ENCODE results near the gene TUBA8.
"Not testable (repeated sequence)": the region's sequence is repeated elsewhere in the genome, so short reads cannot be mapped to it uniquely, and the experiment has no call there.

TUBA8 gene

DNA sequence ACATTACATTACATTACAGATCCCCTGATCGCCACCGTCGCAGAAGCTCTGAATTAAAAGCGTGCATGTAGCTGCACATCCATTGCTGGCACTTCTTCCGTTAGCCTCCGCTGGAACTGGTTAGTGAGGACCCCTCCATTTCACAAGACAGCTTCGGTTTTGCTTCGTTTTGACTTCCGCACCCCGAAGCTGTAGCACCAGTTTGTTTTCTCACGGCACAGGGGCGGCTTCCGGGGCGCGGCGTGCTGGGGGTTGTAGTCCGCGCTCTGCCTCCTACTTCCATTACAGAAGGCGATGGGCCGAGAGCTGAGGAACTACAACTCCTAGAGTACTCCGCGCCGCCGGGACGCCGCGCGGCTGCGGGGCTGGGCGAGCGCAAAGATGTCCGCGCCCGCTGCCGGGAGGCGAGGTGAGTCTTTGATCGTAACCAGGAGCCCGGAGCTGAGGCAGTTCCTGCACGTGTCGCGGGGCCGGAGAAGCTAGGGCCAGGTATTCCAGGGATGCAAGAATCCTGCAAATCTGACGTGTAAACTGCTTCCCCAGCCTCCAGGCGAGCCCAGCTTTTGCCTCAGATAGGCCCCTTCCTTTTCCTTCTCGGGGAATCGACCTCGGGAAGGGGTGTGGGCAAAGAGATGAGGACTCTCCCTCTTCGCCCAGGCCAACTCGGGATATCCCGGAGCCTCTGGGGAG is 32.8 kb upstream of the TUBA8 start, which contains the start of gene PEX26:
TSS of gene PEX26 (plus strand) at position 352 of the 690 bp plus-strand sequence. CDS start 387 bp downstream, outside the sequence.
- peak; percentile 93 for DNase-seq

GRCh38 chr22:18078329-18079041 is 32.1 kb upstream of the TUBA8 start:
- DNase-seq: peak; percentile 36

DNA sequence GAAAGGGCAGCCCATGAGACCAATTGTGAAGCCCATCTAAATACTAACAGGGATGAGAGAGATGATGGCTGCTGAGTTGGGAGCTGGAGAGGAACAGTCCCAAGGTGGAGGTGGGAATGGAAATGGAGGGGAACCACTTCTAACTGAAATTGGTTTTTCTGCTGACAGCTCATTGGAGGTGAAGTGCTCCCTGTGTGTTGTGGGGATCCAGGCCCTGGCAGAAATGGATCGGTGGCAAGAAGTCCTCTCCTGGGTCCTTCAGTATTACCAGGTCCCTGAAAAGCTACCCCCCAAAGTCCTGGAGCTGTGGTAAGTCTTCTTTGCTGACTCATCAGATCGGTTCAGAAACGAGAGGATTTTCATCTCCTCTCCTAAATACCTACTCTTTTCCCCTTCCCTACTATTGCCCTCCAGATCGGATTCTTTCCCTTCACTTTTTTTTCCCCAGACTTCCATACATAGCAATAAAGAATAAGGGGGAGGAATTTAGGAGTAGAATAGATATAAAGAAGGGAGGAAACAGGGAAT is 30.8 kb upstream of the TUBA8 start:
- DNase-seq: no peak

- DNase-seq: no peak
These were observed 29.2 kb upstream of the TUBA8 start for GRCh38 chr22:18081416-18081815.

- no peak for DNase-seq
These were observed 28.1 kb upstream of the TUBA8 start for GRCh38 chr22:18082467-18082866.

DNA sequence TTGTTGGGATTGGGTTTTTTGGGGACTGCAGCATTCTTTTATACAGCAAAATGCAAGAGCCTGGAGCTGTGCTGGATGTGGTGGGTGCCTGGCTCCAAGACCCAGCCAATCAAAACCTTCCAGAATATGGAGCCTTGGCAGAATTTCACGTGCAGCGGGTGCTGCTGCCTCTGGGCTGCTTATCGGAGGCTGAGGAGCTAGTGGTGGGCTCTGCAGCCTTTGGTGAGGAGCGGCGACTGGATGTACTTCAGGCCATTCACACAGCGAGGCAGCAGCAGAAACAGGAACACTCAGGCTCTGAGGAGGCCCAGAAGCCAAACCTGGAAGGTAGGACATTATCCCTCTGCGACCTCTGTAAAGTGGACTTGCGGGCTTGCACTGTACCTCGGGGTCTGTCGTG is 27.2 kb upstream of the TUBA8 start:
- DNase-seq: no peak

GRCh38 chr22:18085188-18085587 is 25.4 kb upstream of the TUBA8 start:
- DNase-seq: no peak

DNA sequence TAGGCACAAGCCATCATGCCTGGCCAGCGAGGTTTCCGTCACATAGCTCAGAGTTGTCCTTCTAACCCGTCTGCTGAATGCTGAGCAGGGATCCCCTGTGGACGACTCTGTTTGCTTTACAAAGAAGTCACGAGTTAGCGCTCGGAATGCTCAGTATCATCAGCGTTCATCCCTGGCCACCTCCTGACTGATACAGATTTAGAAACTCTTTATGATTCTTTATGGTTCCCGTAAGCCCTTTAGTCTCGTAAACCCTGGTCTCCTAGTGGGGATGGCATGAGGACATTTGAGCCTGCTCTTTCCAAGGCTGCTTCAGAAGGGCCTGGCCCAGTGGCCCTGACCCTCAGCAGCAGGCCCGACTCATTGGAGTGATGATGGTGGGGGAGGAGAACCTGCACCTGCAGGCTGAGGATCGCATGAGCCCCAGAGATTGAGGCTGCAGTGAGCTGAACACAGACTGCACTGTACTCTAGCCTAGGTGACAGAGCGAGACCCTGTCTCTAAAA is 23.2 kb upstream of the TUBA8 start:
- no peak for DNase-seq

DNA sequence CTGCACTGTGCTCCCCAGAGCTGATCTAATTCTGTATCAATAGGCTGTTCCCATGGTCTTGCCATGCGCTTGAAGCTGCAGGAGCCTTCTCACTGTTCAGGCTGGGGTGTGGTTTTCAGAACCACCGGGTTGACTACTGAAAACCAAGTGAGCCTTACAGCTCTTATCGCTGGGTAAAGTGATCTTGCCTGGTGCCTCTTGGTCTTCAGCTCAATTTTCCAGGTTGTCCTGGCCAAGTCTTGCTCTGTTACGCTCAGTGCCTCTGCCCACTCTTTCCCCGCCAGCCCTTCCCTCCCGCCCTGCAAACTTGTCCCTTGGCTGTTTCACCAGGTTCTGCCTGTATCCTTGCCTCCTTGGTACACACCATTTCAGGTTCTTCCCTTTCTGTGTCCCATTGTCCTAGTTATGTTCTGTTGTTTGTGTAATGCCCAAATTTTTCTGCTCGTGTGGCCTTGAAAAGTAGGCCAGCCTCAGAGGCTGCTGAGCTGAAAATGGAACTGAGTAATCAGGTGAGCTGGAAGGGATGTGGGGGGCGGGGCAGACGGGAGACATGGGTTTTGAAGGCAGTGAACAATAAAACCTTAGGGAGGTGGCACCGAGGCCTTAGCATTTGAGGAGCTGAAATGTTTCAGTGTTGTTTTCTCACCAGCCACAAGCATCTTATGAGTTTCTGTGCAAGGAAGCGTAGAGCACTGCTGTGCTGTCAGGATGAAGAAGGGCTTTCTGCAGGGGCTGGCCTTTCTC is 21.6 kb upstream of the TUBA8 start:
- no peak for DNase-seq

GRCh38 chr22:18090286-18090685 is 20.3 kb upstream of the TUBA8 start:
- no peak for DNase-seq

DNA sequence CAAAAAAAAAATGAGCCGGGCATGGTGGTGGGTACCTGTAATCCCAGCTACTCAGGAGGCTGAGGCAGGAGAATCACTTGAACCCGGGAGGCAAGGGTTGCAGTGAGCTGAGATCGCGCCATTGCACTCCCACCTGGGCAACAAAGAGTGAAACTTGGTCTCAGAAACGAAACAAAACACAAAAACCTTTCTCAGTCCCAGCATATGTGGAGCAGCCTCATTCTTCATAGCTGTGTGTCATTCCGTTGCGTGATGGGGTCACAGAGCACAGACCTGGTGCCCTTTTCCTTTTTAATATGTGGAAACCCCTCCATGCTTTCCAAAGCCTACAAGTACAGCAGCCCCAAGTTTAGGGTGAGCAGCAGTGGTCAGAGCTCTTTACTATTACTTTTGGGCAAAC is 19.1 kb upstream of the TUBA8 start:
- DNase-seq: no peak

- no peak for DNase-seq
These were observed 18.6 kb upstream of the TUBA8 start for GRCh38 chr22:18091916-18092526.

GRCh38 chr22:18093661-18094060 is 16.9 kb upstream of the TUBA8 start:
- DNase-seq: no peak

- no peak for DNase-seq
These were observed 15.4 kb upstream of the TUBA8 start for GRCh38 chr22:18095101-18095805.

- no peak for DNase-seq
These were observed 13.8 kb upstream of the TUBA8 start for GRCh38 chr22:18096823-18097222.

- no peak for DNase-seq
These were observed 9.8 kb upstream of the TUBA8 start for GRCh38 chr22:18100781-18101180.

- no peak for DNase-seq
These were observed 9.1 kb upstream of the TUBA8 start for GRCh38 chr22:18101536-18101935.

DNA sequence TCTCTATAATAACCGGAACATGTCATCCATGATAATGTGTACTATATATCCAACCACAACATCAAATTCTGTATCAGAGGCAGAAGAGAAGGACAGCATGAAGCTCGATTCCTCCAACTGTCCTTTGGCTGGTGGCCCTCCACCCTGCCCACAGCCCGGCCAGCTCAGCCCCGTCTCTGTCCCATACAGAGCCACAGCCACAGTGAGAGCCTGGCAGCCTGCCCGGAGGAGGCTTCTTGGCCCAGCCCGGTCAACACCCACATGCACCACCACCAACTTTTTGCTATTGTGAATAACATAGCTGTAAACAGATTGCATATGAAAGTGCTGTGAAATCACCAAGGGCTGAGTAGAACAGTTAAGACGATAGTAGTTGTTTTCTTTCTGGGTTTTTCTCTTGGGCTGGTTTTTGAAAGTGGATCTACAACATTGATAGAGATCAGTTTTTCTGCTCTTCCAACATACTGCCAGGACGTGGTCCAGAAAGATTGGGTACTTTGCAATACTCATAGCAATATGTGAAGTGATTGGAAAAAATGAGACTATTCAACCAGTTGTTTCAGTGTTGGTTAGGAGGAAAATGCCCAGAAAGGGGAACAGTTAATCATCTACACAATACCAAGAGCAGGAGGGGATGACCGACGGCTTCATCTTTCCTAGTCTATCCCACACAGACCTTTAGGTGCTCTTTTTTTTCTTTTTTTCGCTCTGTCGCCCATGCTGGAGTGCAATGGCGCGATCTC is 6.9 kb upstream of the TUBA8 start:
- DNase-seq: no peak

GRCh38 chr22:18104566-18104965 is 6.0 kb upstream of the TUBA8 start:
- DNase-seq: no peak

DNA sequence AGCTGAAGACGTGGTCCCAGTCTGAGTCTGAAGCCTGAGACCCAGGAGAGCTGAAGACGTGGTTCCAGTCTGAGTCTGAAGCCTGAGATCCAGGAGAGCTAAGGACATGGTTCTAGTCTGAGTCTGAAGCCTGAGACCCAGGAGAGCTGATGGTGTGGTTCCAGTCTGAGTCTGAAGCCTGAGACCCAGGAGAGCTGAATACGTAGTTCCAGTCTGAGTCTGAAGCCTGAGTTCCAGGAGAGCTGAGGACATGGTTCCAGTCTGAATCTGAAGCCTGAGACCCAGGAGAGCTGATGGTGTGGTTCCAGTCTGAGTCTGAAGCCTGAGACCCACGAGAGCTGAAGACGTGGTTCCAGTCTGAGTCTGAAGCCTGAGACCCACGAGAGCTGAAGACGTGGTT is 4.6 kb upstream of the TUBA8 start:
- DNase-seq: not testable (repeated sequence)

GRCh38 chr22:18106550-18107341 is 3.9 kb upstream of the TUBA8 start:
- DNase-seq: not testable (repeated sequence)
